Hepatocyte (in vitro differentiated cells): ENCODE data around the gene PTPRN. TPM values are rescaled to one million over a fixed set of nuclear protein-coding genes. Genes with fewer than 3 reads are reported as not detected.

ENCODE experiments used
- DNase-seq: peaks from one replicate; pipeline ENCODE4 v3.0.0-alpha.2; 2016; ENCODE audit warnings: low spot score
- H2AFZ ChIP-seq: fragments of 200-600 bp; sonication (generic); 2 replicates; pipeline ENCODE4 v1.6.0; 2016; ENCODE audit warnings: antibody characterized with exemption, mild to moderate bottlenecking
- H3K27ac ChIP-seq: fragments of 200-600 bp; sonication (generic); 2 replicates; pipeline ENCODE4 v1.5.1; 2016; ENCODE audit warnings: mild to moderate bottlenecking
- H3K27me3 ChIP-seq: fragments of 200-600 bp; sonication (generic); 2 replicates; pipeline ENCODE4 v1.6.1; 2016
- H3K36me3 ChIP-seq: fragments of 200-600 bp; sonication (generic); replicated peaks from 2 replicates; pipeline ENCODE4 v1.5.1; 2016; ENCODE audit warnings: low read depth; ENCODE audit not compliant: insufficient read depth
- H3K4me1 ChIP-seq: fragments of 200-600 bp; sonication (generic); 2 replicates; pipeline ENCODE4 v1.5.1; 2016; ENCODE audit warnings: mild to moderate bottlenecking, moderate library complexity; ENCODE audit not compliant: insufficient read depth
- H3K4me2 ChIP-seq: fragments of 200-600 bp; sonication (generic); 2 replicates; pipeline ENCODE4 v1.6.0; 2016
- H3K4me3 ChIP-seq: fragments of 200-600 bp; sonication (generic); 2 replicates; pipeline ENCODE4 v1.5.1; 2016; ENCODE audit warnings: mild to moderate bottlenecking
- H3K79me2 ChIP-seq: fragments of 200-600 bp; sonication (generic); 2 replicates; pipeline ENCODE4 v1.6.0; 2017; ENCODE audit warnings: mild to moderate bottlenecking
- H3K9me2 ChIP-seq: fragments of 200-600 bp; sonication (generic); replicated peaks from 2 replicates; pipeline ENCODE4 v1.6.0; 2017; ENCODE audit warnings: mild to moderate bottlenecking; ENCODE audit not compliant: insufficient read depth
- H3K9me3 ChIP-seq: fragments of 200-600 bp; sonication (generic); 2 replicates; pipeline ENCODE4 v1.5.1; 2016; ENCODE audit warnings: low read depth, mild to moderate bottlenecking
- H4K20me1 ChIP-seq: fragments of 200-600 bp; sonication (generic); 2 replicates; pipeline ENCODE4 v1.6.0; 2016; ENCODE audit warnings: mild to moderate bottlenecking; ENCODE audit not compliant: insufficient read depth, poor library complexity, severe bottlenecking
- EZH2 ChIP-seq: fragments of 200-600 bp; sonication (generic); IDR thresholded peaks from 2 replicates; pipeline ENCODE4 v1.6.1; 2016; ENCODE audit warnings: antibody characterized with exemption, mild to moderate bottlenecking, borderline replicate concordance
- EZH2phosphoT487 ChIP-seq: fragments of 200-600 bp; sonication (generic); IDR thresholded peaks from one replicate; pipeline ENCODE4 v1.6.1; 2018; ENCODE audit warnings: antibody characterized with exemption, mild to moderate bottlenecking, low read depth, moderate library complexity; ENCODE audit not compliant: unreplicated experiment, severe bottlenecking
- WGBS: methylation state at CpG from one replicate; pipeline ENCODE4 v1.1.6; 2016; ENCODE audit warnings: low lambda C conversion rate; ENCODE audit errors: missing lambda C conversion rate; 5-methylcytosine and 5-hydroxymethylcytosine counted together
- polyA plus RNA-seq: library from polyadenylated mRNA; unstranded; fragments of >200 nt; fragmentation: Nextera tagmentation; extraction: Ambion mirVana; gene quantifications from 2 replicates; pipeline ENCODE4 v1.2.1, GENCODE V29; 2016
- total RNA-seq: library from RNA; depleted of rRNA; stranded (reverse); fragments of >200 nt; gene quantifications from 2 replicates; pipeline ENCODE4 v1.2.3, GENCODE V29; 2014
- TF ChIP-seq, protein P1 (sequence below): fragments of 200-600 bp; sonication (generic); IDR thresholded peaks from 2 replicates; pipeline ENCODE4 v1.5.1; 2016; ENCODE audit warnings: antibody characterized with exemption, mild to moderate bottlenecking; ENCODE audit not compliant: poor library complexity

Gene PTPRN
- total and polyA plus RNA-seq, 2 experiments from 2014 or later = 4.6 to 9.8 TPM

DNA sequence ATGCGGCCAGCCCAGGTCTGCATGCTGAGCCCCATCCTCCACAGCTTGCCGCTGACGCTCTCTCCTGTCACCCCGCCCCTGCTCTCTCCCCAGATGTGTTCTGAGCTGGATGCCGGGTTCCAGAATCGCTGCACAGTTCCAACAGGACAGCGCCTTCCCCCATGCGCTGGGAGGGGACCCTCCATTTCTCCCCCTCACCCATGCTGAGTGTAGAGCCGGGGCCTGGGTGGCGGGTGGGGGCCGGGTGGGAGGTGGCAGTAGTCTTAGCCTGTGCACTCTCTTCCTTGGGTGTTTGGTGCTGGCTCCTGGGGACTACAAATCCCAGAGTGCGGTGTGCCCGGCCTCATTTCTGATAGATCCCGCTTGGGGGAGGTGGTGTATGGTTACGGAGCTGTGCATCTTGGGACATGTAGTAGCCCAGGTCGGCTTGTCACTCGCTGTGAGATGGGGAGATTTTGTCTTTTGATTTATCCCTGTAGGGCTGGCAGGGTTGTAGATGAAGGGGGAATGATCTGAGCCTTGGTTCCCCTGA lies 23.2 kb downstream of the PTPRN start:
- no peaks in the 10 kb centered on the region for H3K79me2 ChIP-seq

DNA sequence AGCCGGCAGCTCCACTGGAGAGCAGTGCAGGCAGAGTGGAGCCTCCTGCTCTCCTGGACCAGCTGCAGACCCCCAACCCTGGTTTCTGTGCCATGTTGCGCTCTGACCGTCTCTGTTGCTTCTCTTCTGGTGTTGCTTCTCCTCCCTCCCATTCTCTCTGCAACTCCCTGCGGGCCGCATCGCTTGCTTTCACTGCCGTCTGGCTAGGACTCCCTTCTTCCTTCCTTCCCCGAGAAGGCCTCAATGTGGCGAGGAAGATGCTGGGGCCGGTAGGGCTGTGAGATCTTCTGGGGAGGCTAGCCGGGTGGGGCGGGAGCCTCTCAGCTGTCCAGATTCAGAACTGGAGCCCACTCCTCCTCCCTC lies 23.8 kb downstream of the PTPRN start:
- TF ChIP-seq, protein P1, sequence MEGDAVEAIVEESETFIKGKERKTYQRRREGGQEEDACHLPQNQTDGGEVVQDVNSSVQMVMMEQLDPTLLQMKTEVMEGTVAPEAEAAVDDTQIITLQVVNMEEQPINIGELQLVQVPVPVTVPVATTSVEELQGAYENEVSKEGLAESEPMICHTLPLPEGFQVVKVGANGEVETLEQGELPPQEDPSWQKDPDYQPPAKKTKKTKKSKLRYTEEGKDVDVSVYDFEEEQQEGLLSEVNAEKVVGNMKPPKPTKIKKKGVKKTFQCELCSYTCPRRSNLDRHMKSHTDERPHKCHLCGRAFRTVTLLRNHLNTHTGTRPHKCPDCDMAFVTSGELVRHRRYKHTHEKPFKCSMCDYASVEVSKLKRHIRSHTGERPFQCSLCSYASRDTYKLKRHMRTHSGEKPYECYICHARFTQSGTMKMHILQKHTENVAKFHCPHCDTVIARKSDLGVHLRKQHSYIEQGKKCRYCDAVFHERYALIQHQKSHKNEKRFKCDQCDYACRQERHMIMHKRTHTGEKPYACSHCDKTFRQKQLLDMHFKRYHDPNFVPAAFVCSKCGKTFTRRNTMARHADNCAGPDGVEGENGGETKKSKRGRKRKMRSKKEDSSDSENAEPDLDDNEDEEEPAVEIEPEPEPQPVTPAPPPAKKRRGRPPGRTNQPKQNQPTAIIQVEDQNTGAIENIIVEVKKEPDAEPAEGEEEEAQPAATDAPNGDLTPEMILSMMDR = no peak
- TF ChIP-seq EZH2 (no peak), EZH2phosphoT487 (no peak)
- Histone ChIP-seq H2AFZ (no peak overlapping the region), H4K20me1 (no peaks in the 10 kb centered on the region), H3K36me3 (no peaks in the 10 kb centered on the region), H3K4me3 (no peak overlapping the region), H3K9me3 (no peaks in the 10 kb centered on the region), H3K9me2 (no peaks in the 10 kb centered on the region), H3K27me3 (no peaks in the 10 kb centered on the region), H3K27ac (no peak overlapping the region), H3K79me2 (peaks cover 3% of the 10 kb centered on the region), H3K4me2 (no peak overlapping the region), H3K4me1 (no peaks in the 10 kb centered on the region)
- WGBS = 95% methylated on average over 12 of the region's 12 CpGs
- no peak for DNase-seq

More for the DNA sequence above, 23.2 kb downstream of the PTPRN start:
- 78% methylated on average over 16 of the region's 17 CpGs for WGBS
- no peak overlapping the region for H3K4me2 ChIP-seq
- H3K4me3 ChIP-seq = no peak overlapping the region
- H3K27ac ChIP-seq = no peak overlapping the region
- no peaks in the 10 kb centered on the region for H3K36me3 ChIP-seq
- H3K4me1 ChIP-seq = no peaks in the 10 kb centered on the region
- H4K20me1 ChIP-seq = no peaks in the 10 kb centered on the region
- no peaks in the 10 kb centered on the region for H3K9me2 ChIP-seq
- no peak for DNase-seq
- H2AFZ ChIP-seq = no peak overlapping the region
- no peaks in the 10 kb centered on the region for H3K9me3 ChIP-seq
- no peaks in the 10 kb centered on the region for H3K27me3 ChIP-seq
- TF ChIP-seq EZH2 = no peak
- TF ChIP-seq, protein P1 = no peak

DNA sequence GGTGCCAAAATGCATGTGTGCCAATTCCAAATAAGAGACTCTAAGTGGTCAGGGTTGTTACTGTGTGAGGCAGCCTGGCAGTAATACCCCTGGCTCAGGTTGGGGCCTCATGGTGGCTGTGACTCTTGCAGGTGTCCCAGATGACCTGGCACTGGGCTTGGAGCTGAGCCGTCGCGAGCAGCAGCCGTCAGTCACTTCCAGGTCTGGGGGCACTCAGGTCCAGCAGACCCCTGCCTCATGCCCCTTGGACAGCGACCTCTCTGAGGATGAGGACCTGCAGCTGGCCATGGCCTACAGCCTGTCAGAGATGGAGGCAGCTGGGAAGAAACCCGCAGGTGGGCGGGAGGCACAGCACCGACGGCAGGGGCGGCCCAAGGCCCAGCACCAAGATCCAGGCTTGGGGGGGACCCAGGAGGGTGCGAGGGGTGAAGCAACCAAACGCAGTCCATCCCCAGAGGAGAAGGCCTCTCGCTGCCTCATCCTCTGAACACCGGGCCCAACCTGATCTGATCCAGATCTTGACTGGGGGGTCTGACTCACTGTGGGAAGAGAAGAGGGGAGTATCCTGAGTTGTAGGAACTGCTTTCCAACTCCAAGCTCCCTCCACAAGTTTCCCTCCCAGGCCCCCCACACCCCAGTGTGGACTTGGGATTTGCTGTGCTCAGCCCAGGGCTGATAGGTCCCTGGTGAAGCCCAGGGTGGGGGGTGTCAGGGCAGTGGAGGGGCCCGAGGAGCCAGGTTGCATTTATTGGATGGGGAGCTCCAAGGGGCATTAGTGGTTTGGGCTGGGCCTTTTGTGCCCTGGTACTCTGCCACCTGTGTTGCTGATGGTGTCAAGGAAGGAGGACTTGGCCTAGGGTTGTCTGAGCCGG lies 24.5 kb downstream of the PTPRN start:
- TF ChIP-seq EZH2 (no peak), EZH2phosphoT487 (no peak)
- TF ChIP-seq, protein P1 = no peak
- no peaks in the 10 kb centered on the region for H3K9me3 ChIP-seq
- 97% methylated on average over 16 of the region's 16 CpGs for WGBS
- no peak for DNase-seq
- H4K20me1 ChIP-seq = no peaks in the 10 kb centered on the region
- peaks cover 4% of the 10 kb centered on the region for H3K79me2 ChIP-seq
- no peak overlapping the region for H3K4me2 ChIP-seq
- H3K9me2 ChIP-seq = no peaks in the 10 kb centered on the region
- no peaks in the 10 kb centered on the region for H3K27me3 ChIP-seq
- H3K4me3 ChIP-seq = no peak overlapping the region
- no peak overlapping the region for H2AFZ ChIP-seq
- H3K4me1 ChIP-seq = peaks cover 4% of the 10 kb centered on the region
- no peaks in the 10 kb centered on the region for H3K36me3 ChIP-seq
- H3K27ac ChIP-seq = no peak overlapping the region
